SK-N-MC (cell line): Measurements from ENCODE around the gene LCT.

Source experiments
- EZH2 ChIP-seq: fragments of 200-600 bp; sonication (generic); IDR thresholded peaks from one replicate; pipeline ENCODE4 v1.6.1; 2017; ENCODE audit warnings: antibody characterized with exemption
- POLR2AphosphoS5 ChIP-seq: IDR thresholded peaks from 2 replicates; pipeline ENCODE4 v1.6.1; 2012; ENCODE audit warnings: mild to moderate bottlenecking, low read depth, low read length, borderline replicate concordance

DNA sequence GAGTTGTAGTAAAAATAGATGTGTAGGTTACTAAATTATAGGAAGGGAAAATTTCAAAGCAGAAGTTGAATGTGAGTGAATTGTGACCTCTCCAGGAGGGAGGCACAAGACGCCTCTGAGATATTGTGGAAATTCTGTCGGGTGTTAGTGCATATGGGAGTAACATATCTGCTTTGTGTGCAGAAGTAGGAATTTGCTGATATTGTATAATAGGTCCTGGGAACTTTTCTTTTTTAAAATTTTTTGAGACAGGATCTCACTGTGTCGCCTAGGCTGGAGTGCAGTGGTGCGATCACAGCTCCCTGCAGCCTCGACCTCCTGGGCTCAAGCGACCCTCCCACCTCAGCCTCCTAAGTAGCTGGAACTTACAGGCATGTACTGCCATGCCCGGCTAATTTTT is 60.6 kb downstream of the LCT start:
- no peak for TF ChIP-seq EZH2
- TF ChIP-seq POLR2AphosphoS5 = no peak
